HG03280 (cell line): Measurements from ENCODE around the gene SORCS2.

Experiments
- ATAC-seq: cut with Tn5 transposase; IDR thresholded peaks from one replicate; pipeline ENCODE4 v1.9.1; 2021; ENCODE audit warnings: mild to moderate bottlenecking, moderate library complexity; ENCODE audit not compliant: unreplicated experiment

The SORCS2 gene

DNA sequence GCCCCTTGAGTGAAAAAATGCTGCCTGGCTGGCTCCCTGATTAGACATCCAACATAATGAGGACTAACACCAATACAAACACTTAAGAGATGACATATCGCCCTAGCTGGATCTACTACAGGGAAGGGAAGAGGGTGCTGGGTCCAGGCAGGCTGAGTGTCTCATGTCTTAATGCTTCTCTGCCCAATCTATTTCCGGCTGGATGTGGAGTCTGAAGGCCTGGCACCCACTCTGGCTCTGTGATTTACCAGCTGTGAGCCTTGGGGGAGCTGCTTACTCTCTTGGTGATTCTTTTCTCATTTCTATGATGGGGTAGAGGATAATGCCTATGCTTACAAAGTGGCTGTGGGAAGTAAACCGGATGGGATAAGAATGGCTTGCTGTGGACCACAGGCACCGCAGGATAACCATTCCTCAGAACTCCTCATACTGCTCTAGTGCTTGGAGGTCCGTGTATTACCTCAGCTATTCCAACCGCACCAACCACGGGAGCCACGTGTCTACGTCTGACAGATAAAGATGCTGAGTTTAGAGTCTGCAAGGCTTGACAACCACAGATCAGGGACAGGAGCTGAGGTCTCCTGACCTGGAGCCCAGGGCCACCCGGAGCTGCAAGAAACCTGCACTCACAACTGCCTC is 585.7 kb downstream of the SORCS2 start:
- ATAC-seq, result no peak

DNA sequence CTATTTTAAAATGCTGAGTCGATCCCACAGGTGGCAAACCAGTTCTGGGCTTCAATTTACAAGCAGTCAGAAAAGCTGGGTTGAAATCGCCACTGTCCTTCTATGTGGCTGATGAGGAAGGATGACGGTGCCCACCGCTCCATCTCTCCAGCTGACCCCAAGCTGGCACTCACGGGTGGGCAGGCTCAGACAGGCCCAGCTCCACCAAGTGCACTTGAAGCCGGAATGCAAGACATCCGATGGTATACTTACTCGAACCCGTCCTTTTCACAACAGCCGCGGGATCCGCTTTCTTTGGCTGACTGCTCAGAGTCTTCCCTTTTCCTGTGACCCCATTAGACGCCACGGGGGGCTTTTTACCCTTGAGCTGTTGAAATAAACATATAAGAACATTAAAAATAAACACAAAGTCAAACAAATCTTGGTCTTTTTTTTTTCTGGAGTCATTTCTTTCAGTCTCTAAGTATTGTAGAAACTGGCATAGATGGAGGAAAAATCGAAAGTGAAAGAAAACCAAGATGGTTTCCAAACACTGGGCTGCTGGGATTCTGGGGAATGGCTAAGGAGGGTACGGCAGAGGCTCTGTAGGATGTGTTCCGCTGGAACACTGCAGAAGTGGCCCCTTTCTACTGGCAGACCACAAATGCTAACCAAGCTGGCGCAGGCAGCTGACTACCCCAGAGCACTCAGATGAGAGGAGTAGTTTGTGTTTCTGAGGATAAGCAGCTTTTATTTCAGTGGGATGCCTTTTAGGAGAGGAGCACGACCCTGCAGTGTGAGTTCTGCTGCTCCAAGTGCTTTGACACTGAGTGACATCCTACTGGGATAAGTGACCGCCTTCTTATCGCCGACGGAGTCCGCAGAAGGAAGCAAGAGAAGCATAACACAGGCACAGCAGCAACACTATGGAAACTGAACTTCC is 586.4 kb downstream of the SORCS2 start:
- ATAC-seq, result no peak

DNA sequence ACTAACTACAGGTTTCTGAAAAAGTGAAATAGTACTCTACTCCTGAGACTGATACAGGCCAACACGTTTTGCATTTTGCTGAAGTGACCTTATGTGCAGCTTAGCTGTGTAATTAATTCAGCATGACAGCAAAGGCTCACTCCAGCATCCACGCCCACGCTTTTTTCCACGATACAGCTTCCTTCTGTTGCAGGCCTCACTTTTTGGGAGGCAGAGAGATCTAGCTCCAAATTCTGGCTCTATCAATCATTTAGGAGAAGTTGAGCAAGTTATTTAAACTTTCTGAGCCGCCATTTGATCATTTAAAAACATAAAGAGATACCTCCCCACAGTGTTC is 587.1 kb downstream of the SORCS2 start:
- no peak for ATAC-seq

DNA sequence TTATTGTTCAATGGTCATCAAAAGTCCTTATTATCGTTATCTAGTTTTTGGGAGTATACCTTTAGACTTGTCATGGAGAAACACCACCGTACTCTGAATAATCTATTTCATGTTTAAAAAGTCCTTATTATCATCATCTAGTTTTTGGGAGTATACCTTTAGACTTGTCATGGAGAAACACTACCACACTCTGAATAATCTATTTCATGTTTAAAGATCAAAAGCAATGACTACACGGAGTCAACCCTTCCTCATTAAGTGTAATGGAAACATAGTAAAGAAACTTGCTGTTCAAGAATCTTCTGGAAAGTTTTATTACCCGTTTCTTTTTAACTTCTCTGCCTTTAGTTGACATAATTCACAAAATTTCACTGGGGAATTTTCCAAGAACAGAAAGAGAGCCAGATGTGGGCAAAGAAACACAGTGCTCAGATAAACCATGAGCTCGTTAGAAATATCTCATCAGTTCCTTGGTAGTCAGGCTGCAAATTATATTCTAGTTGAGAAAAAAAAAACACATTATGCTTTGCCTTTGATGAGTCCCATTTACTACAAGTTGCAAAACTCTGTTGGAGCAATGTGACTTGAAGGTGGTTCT is 588.5 kb downstream of the SORCS2 start:
- ATAC-seq, result no peak

DNA sequence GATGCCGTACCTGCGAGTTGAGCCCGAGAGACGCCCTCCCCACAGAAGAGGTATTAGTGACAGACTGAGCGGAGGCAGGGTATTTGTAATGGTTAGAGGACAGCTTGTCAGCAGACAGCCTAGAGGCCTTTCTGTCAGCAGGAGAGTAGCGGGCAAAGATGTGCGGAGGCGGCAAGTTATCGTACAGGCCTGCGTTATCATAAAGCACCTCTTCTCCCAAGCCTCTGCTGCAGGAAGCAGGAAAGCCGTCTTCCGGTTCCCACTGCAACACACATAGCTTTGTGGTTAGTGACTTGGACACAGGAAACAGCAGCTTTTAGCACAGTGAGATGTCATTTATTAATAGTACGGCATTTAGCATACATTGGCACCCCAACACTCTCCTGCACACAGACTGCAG is 589.0 kb downstream of the SORCS2 start:
- no peak for ATAC-seq

DNA sequence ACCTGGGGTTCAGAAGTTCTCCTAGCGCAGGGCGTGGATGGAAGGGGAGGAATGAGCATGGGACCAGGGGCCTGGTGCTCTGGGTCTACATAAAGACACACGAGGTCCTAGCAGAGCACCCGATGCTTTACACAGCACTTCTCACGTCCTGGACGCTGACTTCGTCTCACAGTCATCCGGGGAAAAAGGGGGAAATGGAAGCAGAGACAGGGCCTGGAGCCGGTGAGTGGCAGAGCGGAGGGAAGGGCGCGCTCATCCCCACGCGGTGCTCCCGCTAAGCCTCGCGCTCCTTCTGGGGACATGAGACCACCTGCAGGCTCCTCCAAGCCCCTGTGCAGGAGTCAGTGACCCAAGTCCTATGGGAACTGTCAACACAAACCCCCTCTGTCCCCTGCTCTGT is 589.7 kb downstream of the SORCS2 start:
- no peak for ATAC-seq

DNA sequence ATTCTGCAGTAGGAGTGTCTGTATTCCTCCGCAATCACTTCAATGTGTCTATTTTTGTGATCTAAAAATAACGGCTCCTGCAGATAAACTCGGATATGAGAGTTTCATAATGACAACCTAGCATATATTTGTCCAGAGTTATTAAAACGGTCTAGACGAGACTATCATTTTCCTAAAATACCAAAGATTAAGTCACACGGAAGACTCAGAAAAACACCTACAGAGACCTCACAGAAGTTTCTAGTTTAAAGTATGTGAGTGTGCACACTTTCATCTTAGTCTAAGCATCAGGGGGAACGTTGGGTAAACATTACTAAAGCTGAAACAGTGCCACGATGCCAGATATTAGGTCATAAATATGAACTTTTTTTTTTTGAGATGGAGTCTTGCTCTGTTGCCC is 590.4 kb downstream of the SORCS2 start:
- ATAC-seq, result no peak

DNA sequence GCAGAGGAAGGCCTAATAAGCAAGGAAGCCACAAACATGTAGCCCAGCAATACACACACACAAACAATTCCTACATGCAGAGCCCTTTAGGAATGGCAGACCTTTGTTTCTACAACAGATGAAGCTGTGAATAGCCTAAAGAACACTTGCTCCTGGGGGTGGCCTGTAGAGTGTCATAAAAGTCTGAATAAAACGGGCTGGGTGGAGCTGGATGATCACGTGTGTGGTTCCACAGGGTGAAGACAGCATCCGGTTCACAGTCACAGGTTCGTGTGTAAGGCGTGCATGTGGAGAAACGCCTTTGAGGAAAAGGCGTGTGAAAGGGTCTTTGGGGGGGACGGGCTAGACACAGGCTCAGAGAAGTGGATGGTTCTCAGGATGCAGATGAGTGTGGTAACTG is 591.2 kb downstream of the SORCS2 start:
- no peak for ATAC-seq

DNA sequence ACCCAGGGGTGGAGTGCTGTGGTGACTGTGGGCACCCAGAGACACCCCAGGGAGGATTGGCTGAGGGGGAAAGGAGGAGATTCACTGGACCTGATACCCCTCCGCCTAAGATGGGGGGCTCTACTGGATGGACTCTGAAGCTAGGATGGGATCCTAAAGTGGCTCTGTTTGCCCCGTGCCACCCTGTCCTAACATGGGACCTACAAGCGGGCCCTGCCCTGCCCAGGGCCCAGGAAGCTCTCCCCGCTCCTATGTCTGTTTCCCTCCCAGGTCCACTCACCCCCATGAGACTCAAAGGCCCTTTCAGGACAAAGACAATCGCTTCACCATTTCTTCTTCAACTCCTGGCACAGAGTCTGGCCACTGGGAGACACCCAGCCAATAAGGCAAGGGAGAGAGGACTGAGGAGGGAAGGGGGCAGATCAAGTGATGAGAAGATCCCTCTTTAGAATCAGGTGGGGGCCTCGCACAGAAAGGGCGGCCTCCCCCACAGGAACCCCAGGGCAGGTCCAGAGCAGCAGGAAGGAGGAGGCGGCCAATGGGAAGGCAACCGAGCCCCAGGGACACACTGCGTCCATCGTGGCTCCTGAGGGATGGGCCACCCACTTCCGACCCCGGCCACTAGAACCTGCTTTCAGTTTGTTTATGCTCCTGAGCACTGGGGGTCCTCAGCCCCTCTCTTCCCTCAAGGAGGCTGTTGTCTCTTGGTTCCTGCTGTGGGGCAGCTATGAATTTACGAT is 592.0 kb downstream of the SORCS2 start:
- no peak for ATAC-seq

DNA sequence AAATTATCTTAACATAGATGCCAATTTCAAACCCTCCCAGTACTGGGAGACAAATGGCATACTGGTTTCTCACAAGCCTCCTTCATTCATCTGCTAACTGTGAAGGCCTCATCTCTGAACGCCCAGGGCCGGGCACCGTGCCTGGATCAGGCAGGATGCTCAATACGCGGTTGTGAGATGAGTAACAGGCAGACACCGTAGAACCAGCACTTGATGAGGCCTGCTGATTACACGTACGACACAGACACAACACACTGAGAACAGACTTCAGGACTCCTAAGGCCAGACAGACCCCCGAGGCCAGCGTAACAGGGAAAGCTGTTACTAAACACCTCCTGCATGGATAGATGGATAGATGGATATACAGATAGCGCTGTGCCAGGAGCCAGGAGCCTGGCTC is 592.7 kb downstream of the SORCS2 start:
- no peak for ATAC-seq

DNA sequence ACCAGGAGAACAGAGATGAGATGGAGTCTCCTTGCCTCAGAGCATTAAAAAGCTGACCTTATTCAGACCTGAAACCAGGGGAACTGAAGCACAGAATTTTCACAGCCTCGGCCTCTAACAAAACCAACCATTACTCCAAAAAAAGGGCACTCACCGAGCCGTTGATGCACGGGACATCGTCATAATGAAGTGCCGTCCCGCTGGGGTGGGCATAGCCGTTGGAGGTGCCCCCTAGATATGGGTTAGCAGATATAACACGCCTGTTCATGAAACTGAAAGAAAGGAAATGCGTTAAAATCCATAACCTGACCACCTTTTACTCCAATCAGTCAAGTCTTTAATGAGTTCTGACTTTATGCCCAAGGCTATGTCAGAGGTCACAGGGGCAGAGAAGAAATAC is 593.7 kb downstream of the SORCS2 start:
- ATAC-seq, result no peak

DNA sequence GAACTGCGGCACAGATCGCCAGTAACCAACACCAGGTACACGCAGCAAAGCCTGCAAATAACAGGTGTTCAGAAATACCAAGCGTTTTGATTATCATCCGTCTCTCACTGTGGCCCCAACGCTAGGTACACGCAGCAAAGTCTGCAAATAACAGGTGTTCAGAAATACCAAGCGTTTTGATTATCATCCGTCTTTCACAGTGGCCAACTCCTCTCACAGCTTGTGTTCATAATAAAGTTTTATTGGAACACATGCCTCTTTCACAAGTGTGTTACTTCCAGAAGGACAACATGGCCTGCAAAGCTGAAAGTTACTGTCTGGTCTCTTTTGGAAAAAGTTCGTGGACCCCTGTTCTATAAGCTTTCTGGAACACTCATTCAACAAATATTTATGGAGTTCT is 594.2 kb downstream of the SORCS2 start:
- no peak for ATAC-seq

DNA sequence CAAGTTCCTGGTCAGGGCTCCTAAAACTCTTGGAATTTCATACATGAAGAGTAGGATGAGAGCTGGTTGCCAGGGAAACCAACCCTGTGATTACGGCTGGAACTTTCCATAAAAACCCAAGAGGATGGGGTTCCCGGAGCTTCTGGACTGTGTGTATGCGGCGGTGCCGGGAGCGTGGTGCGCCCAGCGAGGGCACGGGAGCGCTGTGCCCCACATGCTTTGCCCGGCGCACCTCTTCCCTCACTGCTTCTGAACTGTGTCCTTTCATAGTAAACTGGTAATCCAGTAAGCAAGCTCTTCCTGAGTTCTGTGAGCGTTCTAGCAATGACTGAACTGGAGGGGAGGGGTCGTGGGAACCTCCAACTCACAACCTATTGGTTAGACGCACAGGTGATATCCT is 594.7 kb downstream of the SORCS2 start:
- no peak for ATAC-seq

DNA sequence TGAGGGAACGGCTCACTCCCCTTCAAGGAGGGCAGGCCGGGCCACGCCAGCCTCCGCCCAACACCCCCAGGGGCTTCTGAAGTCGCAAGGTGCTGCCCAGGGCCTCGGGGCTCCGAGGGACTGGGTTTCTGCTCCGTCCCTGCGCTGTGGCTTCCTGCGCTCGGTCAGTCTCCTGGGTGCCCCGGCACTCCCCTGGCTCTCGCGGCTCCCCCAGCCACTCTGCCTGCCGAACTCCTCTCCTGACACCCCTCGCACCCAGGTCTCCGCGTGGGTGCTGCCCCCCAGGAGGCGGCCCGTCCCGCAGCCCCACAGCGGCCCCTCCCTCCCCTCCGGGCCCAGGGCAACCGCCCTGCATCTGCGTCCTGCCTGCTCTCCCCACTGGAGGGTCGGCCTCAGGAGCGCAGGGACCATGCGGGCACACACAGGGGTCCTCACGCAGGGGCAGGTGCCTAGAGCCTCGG is 595.4 kb downstream of the SORCS2 start:
- no peak for ATAC-seq

DNA sequence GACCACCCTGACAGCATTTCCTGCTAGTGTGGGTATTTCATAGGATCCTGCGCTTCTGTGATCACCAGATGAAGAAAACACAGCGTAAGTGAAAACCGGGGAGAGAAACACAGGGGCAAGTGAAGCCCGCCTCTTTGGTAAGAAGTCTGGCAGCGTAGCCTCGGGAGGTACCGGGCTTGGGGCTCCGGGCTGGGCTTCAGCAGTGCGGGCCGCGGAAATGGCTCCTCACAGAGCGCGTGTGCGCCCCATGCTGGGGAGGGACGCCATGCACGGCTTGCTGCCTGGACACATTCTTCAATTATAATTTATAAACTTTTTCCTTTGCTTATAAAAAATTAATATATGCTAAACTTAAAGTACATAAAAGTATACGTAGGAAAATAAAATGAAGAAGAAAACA is 595.9 kb downstream of the SORCS2 start:
- no peak for ATAC-seq

DNA sequence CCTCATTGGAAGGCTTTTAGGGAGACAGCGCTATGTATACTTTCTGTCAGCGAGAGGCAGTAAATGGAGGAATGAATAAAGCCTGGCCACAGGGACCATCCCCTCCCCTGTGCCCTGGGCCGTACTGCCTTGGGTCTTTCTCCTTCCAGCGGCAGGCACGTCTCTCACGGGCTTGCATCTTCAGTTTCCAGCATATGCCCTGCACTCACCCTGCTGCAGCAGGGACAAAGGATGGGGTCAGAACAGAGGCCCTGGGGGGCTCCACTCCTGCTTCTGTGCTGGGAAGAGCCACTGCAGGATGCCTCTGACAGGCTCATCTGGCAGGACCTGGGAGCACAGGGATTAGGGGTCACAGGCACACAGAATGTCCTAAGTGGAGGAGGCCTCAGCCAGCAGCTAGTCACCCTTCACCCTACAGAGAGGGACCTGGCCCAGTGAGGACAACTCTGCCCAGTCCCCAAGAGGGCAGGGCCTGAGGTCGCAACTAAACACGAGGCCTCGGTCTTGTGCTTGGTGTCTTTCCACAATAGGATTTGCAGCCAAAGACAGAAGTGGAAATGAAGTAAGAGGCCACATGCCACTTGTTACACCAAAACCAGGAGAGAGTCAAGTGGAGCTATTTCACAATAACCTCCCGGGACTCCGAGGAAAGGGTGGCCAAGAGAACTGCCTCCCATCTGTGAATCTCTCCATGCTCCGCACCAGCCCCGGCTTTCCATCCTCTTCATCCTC is 596.5 kb downstream of the SORCS2 start:
- no peak for ATAC-seq

DNA sequence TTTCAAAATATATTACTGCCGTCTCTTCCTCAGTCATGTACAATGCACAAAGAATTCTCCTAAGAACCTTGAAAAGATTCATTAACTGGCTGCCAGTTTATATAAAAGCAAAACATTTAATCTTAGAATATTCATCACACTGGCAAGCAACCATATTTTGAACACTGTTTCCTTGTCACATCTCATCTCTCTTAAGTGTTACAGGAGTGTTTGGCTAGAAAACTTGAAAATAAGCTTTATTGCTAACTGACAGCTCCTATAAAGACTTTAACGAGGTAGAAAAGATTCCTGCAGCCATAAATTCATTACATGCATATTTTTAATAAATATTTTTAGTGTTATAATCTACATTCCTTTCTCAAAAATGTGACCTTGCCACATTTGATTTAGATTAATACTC is 597.7 kb downstream of the SORCS2 start:
- no peak for ATAC-seq

DNA sequence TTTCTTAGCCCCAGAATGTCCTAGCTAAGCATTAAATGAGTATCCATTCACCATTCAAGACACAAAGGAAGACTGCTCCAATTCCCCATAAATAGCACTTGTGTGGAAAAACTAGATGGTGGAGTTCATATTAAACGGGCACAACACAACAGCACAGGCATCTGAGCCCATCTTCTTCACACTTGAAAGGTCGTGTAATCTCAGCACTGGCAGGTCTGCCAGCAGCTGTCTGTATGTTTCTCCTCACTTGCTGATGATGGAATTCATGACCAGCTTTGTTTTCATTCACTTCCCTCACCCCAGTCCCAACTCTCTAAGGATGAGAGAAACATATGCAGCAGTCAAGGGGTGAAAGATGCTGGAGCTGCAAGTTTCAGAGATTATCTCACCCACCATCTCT is 598.7 kb downstream of the SORCS2 start:
- no peak for ATAC-seq
